ENCODE measurements around the gene ADRA2B.

ADRA2B gene

DNA sequence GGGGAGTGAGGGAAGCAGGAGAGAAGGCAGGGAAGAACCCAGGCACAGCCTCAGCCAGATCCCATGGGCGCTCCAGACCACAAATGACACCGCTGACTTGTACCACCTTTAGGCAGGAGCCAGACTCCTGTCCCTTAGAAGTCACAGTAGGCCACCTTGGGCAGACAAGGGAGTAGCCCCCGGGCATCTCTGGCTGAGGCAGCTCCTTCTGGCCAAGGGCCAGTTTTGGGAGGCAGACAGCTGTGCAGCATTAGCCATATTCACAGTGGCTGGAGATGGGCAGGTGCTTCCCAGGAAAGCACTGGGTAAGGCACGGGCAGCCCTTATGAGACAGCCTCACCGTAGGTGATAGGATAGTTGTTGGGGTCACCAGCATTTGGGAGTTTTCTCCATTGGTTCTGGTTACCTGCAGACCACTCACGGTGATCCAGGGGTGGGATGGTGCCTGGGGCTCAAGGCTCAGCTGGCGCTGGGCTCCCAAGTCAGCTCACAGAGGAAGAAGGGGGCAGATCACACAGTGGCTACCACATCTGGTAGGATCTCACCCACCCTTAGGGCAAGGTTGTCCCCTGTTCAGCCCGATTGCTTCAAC is 19.9 kb upstream of the ADRA2B start:
- DNase-seq: no peak

GRCh38 chr2:96135621-96136020 is 19.2 kb upstream of the ADRA2B start:
- no peak for DNase-seq

DNA sequence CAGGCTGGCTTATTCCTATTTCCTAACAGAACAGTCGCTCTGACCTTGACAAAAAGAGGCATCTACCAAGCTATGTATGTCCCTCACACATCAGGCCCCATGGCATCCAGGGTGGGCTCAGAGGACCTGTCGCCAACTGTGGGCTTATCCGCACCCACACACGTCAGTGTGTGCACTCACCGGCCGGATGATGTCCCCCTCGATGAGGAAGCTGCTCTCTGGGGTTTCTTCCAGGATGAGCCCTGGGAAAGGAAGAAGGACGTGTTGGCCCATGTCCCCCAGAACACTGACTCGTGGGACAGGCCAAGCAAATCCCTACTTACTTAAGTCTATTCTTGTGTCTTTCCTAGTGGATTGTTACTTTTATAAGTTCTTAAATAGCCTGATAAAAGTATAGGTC is 18.8 kb upstream of the ADRA2B start:
- no peak for DNase-seq

DNA sequence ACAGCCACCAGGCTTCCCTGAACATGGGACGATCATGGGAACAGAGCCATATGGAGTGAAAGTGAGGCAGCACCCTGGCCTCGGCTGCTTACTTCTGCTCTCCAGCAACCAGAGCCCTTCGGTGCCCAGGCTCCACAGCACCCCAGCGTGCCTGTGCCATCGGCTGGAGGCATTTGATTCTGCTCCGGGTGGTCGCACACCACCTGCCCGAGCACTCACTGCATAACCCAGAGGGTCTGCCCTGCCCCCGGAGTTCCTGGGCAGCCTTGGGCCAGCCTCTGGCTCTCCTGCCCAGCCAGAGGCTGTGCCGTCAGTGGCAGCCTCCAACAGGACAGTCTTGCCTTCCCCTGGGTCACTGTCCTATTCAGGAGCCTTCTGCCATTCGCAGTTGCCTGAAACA is 18.1 kb upstream of the ADRA2B start:
- no peak for DNase-seq

DNA sequence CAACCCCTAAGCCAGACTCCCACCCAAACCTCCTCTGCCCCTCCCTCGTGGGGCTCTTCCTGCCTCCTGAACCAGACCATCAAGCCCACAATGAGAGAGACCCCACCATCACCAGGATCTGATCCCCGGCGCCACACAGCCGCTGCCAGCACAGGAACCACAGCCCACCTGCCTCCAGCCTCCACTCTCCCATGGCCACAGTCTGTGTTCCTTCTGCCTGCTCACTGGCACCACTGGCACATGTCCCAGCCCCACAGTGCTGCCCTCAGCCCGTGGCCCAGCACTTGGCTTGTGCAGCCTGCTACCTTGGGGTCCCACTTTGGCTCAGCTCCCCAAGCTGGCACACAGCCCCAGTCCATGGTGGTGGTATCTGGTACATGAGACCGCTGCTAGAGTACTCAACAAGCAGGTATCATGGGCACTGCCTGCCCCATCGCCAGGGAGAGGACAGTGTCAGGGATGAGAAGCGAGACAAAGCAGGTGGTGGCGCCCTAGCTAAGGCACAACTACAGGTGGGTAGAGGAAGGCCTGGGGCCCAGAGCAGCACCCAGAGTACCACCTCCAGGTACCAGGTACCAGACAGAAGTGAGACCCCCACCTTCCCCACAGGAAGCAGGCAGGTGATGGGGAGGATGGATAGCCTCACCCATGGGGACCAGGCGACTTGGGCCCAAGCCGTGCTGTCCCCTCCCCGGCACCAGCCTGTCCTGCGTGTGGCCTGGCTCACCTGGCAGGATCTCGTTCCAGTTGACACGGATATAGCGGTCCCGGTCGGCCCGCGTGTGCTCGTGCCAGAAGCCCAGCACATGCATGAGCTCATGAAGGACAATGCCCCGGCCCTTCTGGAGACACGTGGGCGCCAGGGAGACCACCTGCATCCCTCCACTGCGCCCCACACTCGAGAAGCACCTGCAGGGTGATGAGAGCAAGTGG is 15.7 kb upstream of the ADRA2B start:
- DNase-seq: no peak

DNA sequence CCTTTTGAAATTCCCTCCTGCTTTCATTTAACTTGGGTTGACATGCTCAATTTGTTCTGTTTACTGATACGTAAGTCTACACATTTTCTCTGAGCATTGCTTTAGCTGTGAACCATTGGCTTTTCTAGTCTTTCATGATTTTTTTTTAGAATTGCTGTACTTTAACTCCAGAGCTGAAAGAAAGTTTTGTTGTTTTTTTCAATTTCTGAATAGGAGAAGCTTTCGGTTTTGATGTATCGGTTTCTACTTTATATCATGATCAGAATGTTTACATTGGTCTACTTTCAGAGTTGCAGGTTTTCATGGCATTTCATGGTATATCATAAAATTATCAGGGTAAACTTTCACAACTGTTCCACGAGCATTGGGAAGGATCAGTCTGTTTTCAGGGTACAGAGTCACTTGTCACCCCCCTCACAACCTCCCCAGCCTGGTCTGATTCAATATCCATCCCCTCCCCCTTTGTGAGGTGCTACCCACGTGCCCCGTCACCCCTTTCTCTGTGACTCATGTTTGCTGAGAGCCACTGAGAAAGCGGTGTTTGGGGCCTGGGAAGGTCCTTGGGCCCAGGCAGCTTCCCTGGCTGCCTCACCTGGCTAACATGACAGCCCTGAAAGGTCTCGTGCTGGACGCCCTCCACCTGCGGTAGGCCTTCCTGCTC is 14.9 kb upstream of the ADRA2B start:
- DNase-seq: no peak

- no peak for DNase-seq
Measured at GRCh38 chr2:96130483-96130882, 14.1 kb upstream of the ADRA2B start.

GRCh38 chr2:96129528-96130120 is 13.3 kb upstream of the ADRA2B start:
- DNase-seq: no peak

- no peak for DNase-seq
Measured at GRCh38 chr2:96128456-96128855, 12.1 kb upstream of the ADRA2B start.

- DNase-seq: no peak
Measured at GRCh38 chr2:96124406-96125265, 8.3 kb upstream of the ADRA2B start.

DNA sequence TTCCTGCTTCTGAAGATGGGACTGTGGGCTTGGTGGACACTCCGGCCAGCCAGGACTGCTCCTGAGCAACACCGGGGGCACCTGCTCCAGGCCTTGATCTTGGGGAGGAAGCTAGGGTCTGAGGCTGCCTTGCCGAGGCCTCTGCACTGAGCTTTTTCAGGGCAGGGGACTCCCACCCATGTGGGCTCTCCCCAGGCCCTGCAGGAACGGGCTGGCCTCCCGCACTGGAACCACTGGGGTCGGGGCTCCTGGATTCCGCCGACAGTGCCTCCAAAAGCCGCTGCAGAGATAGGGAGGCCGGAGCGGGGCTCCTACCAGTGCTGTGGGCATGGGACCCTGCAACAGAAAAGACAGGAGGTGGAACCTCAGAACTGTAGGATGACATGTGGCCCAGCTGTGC is 7.6 kb upstream of the ADRA2B start:
- no peak for DNase-seq

GRCh38 chr2:96123290-96123689 is 6.9 kb upstream of the ADRA2B start:
- DNase-seq: no peak

DNA sequence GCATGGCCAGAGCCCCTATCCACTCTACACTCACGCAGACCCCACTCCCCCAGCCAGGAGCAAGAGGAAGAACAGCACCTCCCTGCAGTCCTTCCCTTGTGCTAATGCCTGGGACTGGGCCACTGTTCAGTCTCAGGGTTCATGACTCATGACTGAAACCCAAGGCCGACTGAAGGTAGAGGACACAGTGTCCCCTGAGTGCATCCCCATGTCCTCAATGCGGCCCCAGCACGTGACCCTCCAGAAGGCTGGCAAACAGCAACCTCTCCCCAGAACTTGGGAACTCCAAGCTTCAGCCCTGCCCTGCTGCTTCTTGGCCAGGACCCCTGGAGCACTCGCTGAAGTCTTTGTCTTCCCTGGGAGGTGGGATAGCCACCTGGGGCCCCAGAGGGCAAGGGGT is 6.0 kb upstream of the ADRA2B start:
- DNase-seq: no peak

GRCh38 chr2:96121414-96121813 is 5.0 kb upstream of the ADRA2B start:
- DNase-seq: no peak

DNA sequence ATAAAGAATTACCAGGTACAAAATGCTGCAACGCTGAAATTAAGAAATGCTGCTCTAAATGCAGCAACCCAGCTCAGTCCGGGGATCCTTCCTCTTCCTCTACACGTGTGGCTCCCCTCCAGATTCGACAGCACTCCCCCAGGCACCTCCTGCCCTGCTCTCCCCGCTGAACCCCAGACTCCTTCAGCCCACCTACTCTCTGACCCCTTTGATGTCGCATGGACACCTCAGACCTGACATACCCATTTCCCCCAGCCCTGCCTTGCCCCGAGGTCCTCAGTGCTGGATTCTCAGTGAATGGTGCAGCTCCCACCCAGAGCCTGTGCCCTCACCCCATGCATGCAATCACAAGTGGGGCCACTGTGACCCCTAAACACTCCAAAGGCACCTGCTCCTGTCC is 4.6 kb upstream of the ADRA2B start:
- DNase-seq: no peak

GRCh38 chr2:96120091-96120720 is 3.8 kb upstream of the ADRA2B start:
- DNase-seq: no peak

- no peak for DNase-seq
Measured at GRCh38 chr2:96119389-96119751, 3.0 kb upstream of the ADRA2B start.

DNA sequence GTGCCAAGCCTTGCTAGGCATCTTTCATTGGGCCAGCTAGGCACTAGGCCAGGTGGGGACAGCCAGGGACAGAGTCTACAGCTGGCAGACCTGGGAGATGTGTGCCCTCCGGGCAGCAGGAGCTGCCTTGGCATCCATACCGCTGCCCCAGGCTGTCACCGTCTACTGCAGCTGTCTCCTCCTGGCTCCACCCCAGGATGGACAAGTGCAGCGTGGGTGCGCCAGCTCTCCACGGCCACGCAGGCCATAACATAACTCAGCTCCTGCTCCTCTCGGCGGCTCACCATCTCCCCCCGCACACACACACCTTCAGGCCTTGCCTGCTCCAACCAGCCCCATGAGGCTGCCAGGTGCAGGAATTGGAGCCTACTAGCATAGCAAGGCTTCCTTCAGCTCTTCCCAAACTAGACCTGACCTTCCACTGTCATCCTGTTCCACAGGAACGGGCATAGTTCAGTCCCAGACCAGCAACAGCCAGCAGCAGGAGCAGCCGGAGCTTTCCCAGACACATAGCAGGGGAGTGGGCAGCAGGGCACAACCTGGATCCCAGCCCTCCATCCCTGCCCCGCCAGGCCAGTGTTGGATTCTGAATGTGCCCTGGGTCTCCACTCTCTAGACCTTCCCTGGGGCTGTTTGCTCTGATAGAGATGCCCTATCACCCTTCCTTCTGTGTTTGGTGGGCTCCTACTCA is 2.5 kb upstream of the ADRA2B start:
- no peak for DNase-seq

GRCh38 chr2:96117701-96118588 is 1.6 kb upstream of the ADRA2B start:
- DNase-seq: no peak

DNA sequence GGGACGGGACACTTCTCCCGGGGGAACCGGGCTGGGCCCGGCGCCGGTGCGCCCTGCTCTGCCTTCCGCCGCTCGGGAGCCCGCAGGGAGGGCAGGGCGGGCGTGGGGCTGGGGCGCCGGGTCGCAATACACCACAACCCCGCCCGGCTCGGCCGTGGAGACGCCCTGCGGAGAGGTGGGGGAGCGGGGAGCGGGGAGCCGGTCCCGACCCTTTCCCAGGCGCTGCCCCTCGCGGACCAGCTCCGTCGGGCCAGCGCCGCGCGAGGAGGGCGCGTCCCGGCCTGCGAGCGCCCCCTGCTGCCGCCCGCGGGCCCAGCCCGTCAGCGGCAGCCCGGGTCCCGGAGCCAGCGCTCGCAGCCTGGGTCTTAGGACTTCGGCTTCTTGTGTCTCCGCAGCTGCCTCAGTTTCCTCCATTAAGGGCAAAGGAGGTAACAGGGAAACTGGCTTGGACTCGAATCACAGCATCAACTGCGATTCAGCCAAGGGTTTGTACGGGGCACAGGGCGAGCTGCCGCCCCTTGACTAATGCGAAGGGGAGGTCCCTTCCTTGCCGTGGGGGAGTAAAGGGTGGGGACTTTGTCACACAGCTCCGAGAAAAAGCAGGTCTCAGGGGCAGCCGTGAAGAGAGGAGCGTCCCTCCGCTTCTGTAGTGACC is 635 bp upstream of the ADRA2B start:
- DNase-seq: peak; percentile 58
